ENCODE data around the gene FMNL2.

The FMNL2 gene

DNA sequence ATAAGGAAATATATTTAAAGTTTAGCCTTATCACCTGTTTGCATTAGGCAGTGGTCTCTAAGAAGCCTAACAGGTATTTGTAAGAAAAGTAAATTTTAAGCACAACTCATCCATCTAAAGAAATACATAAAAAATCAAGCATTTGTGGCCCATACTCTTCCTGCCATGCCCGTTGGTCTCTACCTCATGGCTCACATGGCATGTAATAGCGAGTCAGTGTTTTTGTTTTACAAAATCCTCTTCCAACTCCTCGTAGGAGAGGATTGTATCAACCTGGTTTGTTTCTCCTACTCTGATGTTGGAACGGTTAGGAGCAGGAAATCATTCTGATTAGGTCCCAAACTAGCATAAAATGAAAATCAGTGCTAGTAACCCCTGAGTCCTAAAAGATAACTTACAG is 91.8 kb downstream of the FMNL2 start:
- no peak for DNase-seq (ENCODE audit: low read depth in 2 of 2)

- DNase-seq (ENCODE audit: low read depth in 2 of 2), result no peak
Observed at GRCh38 chr2:152427902-152428301, 92.9 kb downstream of the FMNL2 start.

DNA sequence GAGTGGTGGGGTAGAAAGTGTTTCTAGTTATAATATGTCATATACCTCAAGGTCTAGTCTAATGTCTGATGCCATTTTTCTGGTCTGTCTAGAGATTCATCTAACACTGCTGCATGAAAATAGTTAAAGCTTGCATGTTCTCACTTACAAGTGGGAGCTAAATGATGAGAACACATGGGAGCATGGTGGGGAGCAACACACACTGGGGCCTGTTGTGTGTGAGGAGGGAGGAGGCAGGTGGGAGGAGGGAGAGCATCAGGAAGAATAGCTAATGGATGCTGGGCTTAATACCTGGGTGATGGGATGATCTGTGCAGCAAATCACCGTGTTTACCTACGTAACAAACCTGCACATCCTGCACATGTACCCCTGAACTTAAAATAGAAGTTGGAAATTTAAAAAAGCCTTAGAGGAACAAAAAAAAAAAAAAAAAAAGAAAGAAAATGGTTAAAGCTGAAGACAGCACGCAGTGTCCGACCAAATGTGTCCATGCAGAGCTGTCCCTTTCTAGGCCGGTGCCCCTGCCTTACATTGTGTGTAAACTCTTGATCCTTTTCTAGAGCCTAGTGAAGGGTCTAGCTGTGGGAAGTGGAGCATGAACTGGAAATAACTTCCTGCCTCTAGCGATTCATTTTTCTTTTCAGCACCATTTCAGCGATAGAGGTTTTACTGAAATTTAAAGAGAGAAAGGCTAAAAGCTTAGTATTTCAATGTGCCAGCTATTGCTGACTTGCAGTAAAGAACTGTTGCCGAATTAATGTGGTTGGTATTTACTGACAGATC is 94.0 kb downstream of the FMNL2 start:
- DNase-seq (ENCODE audit: low read depth in 2 of 2), result no peak

- DNase-seq (ENCODE audit: low read depth in 2 of 2), result no peak
Observed at GRCh38 chr2:152430876-152431275, 95.9 kb downstream of the FMNL2 start.

GRCh38 chr2:152431370-152432098 is 96.6 kb downstream of the FMNL2 start:
- no peak for DNase-seq (ENCODE audit: low read depth in 2 of 2)

GRCh38 chr2:152432206-152432653 is 97.3 kb downstream of the FMNL2 start:
- DNase-seq (ENCODE audit: low read depth in 2 of 2), result peak; percentile 67 to 74

GRCh38 chr2:152432765-152433164 is 97.8 kb downstream of the FMNL2 start:
- no peak for DNase-seq (ENCODE audit: low read depth in 2 of 2)

DNA sequence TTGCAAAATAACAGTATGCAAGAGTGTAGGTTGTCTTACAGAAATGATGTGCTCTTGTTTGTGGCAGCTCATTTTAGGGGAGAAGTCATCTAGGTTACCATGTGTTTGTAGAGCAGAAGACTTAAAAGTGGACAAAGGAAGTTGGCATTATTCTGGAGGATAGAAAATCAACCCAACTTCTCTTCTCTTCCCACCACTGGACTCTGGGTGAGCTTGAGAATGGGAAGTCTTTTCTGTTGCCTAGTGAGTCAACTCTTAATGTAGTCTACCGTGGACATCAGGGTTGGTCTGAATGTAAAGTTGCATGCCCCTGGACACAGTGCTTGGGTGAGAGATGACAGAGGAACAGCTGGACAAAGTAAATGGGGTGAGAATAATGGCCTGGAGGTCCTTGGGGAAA is 98.3 kb downstream of the FMNL2 start:
- DNase-seq (ENCODE audit: low read depth in 2 of 2), result no peak

DNA sequence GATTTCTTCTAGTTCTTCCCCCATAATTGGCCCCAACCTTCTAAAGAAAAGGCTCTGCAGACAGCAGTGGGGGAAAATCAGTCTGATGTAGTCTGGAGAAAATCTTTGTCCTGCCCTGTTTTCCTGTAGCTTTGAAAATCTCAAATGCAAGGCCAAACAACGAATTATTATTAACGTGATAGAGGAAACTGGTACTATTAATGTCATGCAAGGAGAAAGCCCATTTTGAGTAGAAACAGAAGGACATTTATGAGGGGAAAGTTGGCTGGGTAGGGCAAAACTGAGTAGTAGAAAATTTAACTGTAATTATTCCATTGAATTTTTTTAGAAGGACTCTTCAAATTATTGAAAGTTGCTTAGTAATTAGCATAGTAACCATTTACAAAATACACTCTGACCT is 98.8 kb downstream of the FMNL2 start:
- no peak for DNase-seq (ENCODE audit: low read depth in 2 of 2)

- DNase-seq (ENCODE audit: low read depth in 2 of 2), result no peak
Observed at GRCh38 chr2:152434395-152435182, 99.6 kb downstream of the FMNL2 start.

DNA sequence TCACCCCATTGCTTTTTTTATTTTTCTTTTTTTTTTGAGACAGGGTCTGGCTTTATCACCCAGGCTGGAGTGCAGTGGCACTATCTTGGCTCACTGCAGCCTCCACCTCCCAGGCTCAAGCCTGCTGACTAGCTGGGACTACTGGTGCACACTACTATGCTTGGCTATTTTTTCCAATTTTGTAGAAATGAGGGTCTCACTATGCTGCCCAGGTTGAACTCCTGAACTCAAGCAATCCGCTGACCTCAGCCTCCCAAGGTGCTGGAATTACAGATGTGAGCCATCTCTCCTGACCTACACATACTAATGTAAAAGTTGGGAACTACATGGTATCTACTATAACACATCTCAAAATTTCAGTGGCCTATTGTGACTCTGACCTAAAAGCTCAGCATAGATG is 101.2 kb downstream of the FMNL2 start:
- no peak for DNase-seq (ENCODE audit: low read depth in 2 of 2)

DNA sequence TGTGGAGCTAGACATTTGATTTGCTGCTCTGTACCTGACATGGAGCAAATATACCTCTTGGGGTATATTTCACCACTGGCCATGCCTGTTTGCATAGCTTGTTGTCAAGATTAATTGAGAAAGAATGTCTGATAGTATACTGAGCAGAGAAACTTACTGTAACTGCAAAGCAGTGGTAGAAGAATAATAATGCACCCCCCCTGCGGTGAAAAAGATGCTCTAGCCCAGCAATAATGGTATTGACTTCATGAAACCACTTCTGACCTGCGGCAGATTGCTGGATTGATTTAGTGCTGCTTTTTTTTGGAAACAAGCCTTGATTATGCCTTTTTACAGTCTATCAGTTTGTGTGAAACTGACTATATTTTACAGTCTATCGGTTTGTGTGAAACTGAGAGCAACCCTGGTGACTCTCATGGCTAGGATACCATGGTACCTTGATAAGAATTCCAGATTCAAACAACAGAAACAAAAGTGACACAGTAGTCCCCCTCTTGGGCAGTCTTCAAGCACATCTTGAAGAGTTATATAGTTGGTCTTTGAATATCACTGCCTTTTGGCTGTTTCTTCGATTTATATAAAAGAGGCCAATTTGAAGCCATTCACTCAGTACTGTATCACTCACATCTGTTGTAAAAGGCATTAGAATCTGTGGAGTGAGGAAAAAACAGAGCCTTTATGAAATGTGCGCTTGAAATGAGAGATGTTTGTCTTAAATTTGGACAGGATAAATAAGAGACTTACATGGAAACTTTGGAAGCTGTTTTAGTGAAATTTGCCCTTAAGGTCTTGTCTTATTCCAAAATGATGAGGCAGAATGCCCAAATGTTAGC is 102.5 kb downstream of the FMNL2 start:
- no peak for DNase-seq (ENCODE audit: low read depth in 2 of 2)

GRCh38 chr2:152440049-152440448 is 105.1 kb downstream of the FMNL2 start:
- no peak for DNase-seq (ENCODE audit: low read depth in 2 of 2)

- no peak for DNase-seq (ENCODE audit: low read depth in 2 of 2)
Observed at GRCh38 chr2:152440460-152440859, 105.5 kb downstream of the FMNL2 start.

GRCh38 chr2:152441961-152442360 is 107.0 kb downstream of the FMNL2 start:
- DNase-seq (ENCODE audit: low read depth in 2 of 2), result no peak

GRCh38 chr2:152443771-152444170 is 108.8 kb downstream of the FMNL2 start:
- no peak for DNase-seq (ENCODE audit: low read depth in 2 of 2)

DNA sequence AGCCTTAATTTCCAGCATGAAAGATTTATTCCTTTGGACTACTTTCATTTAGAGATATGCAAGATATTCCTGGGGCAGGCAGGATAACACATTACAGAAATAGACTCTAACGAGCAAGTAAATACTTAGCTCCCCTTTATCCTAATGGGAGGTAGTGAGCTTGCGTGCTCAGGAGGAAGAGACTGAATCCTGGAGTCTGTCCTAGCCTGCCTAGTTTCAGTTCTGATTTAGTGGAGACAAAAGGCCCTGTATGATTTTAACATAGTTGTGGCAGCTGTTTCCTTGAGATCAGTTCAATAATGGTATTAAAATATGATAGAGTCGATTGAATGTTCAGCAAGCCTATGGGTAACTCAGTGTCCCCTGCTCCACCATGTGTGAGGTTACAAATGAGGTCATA is 109.5 kb downstream of the FMNL2 start:
- DNase-seq (ENCODE audit: low read depth in 2 of 2), result no peak

DNA sequence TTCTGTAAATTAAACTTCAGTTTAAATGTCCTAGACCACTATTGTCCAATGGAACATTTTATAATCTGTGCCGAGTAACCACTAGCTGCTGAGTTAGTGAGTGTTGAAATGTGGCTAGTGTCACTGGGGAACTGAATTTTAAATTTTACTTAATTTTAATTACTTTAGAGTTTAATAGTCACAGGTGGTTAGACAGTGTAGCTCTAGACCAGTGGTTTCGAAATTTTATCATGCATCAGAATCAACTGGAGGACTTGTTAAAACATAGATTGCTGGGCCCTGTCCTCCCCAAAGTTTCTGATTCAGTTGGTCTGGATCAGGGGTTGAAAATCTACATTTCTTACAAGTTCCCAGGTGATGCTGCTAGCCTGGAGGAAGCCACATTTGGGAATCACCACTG is 110.4 kb downstream of the FMNL2 start:
- no peak for DNase-seq (ENCODE audit: low read depth in 2 of 2)

DNA sequence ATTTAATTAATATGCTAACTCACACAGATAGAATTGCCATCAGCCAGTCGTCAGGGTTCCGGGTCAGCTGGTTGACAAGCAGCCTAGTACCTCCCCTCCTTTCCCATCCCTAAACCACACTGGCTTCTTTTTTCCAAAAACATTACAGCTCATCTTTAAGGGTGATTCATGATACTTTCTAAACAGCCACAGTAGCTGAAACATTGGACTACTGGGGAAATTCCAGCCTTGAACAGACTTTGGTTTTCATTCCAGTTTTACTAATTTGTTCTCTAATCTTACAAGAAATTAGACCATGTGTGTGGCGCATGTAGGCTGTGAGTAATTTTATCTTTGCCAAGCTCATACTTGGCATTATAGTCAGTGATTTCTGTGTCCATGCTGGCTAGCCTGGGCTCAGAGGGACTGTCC is 110.8 kb downstream of the FMNL2 start:
- DNase-seq (ENCODE audit: low read depth in 2 of 2), result peak; percentile 82 to 84

DNA sequence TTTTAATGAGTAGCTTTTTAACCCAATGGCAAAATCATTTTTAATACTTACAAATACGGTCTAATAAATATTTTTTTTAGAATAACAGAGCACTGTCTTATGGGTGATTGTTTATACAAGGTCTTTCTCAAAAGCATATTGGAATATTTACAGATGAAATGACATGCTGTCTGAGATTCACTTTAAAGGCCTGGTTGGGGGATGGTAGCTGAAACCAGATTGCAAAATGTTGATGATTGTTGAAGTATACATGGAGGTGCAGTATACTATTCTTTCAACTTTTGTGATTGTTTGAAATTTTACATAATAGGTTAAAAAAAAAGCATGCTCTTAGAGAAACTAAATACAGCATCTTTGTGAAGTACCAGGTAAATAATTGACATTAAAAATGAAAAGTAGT is 111.2 kb downstream of the FMNL2 start:
- no peak for DNase-seq (ENCODE audit: low read depth in 2 of 2)

- DNase-seq (ENCODE audit: low read depth in 2 of 2), result no peak
Observed at GRCh38 chr2:152447897-152448296, 112.9 kb downstream of the FMNL2 start.

- DNase-seq (ENCODE audit: low read depth in 2 of 2), result no peak
Observed at GRCh38 chr2:152448606-152449005, 113.6 kb downstream of the FMNL2 start.
